AG10803 (cell line): ENCODE results near the gene CADM1.

Experiments
- DNase-seq: peaks from one replicate; pipeline ENCODE4 v3.0.0; 2010; ENCODE audit warnings: low read depth
- H3K4me3 ChIP-seq: 2 replicates; pipeline ENCODE4 v1.5.1; 2011; ENCODE audit warnings: mild to moderate bottlenecking, low read length, control low read depth
- CTCF ChIP-seq: conservative IDR thresholded peaks from 2 replicates; pipeline ENCODE4 v1.5.1; 2011; ENCODE audit warnings: mild to moderate bottlenecking, low read length, control low read depth, inconsistent platforms

CADM1 gene

DNA sequence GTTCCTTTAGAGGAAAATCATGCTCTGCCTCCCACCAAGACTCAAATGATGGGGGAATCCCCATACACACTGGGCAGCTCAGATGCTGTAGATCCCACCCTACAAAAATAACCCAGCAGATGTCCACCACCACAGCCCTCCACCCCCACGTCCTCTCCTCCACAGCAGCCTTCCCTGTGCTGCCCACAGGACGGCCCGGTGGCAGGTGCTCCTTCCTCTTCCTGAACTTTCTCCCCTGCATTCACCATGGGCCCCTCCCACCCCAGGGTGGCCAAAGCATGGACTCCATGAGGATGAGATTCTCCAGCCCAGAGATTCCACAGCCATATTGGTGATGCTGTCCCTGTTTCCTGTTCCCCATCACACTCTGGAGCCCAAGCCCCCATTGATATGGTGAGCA lies 368.3 kb downstream of the CADM1 start:
- DNase-seq, result no peak
- TF ChIP-seq CTCF, result no peak

DNA sequence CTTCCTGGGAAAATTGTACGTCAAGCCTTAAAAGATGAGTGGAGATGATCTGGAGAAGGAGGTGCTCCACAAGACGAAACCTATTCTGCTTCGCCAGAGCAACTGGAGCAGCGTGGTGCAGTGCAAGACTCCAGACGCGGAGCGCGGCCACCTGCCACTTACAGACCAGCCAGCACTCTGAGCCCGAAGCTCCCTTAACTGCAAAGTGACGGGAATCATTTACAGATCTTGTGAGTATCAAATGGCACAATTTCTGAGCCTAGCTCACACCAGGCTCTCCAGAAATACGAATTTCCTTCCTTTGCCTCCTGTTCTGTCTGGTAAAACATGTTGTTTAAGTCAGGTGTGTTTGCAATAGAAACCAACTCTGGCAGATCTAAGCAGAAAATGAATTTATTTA lies 369.3 kb downstream of the CADM1 start:
- TF ChIP-seq CTCF, result no peak
- H3K4me3 ChIP-seq, result no peak overlapping the region
- no peak for DNase-seq

More for the DNA sequence above, 368.3 kb downstream of the CADM1 start:
- H3K4me3 ChIP-seq, result no peak overlapping the region

DNA sequence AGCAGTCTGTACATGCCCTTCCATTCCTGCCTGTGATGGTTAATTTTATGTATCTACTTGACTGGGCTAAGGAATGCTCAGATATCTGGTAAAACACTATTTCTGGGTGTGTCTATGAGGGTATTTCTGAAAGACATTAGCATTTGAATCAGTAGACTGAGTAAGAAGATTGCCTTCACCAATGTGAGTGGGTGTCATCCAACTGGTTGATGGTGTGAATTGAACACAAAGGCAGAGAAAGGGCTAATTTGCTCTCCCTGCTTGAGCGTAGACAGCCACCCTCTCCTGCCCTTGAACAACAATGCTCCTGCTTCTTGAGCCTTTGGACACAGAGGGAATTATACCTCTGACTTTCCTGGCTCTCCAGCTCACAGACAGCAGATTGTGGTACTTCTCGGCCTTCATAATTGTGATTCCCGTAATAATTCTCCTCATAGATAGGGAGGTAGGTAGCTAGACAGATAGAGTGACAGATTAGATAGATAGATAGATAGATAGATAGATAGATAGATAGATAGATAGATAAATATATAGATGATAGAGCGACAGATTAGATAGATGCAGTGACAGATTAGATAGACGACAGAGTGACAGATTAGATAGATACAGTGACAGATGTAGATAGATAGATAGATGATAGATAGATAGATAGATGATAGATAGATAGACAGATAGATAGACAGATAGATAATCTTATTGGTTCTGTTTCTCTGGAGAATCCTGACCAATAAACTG lies 370.6 kb downstream of the CADM1 start:
- TF ChIP-seq CTCF, result no peak
- H3K4me3 ChIP-seq, result no peak overlapping the region
- no peak for DNase-seq

DNA sequence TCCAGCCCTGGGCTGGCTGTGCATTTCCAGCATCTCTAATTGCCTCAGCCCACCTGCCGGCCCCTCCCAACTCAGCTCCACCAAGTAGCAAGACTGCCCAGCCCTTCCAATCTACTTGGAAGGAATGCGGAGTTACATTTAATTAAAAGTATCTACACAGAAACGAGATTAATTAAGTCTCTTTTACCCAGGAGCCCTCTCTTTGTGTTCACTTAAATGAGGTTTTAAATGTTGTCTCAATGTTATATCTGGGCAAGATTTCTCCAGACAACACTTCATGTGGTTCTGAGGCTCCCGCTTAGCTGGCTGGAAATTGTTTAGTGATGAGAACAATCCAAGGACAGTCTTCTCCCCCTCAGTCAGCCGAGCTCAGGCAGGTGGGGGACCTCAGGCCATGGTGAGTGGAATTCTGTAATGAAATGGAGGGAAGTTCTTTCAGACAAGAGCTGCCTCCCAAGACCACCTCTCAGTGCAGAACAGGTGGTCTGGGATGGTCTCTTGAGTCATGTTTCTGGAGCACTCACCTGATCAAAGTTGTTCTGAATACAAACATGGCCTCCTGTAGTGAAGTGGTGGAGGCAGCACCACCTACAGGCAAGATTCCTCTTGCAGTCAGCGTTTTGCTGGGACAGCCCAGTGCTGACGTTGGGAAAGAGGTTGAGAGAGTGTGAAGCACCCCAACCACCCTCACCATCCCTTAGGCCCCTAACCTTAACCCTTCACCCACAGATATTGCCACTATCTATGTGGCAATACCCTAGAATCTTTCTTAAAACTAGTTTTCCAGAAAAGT lies 371.6 kb downstream of the CADM1 start:
- H3K4me3 ChIP-seq, result no peak overlapping the region
- no peak for DNase-seq

GRCh38 chr11:115129473-115130289 lies 374.5 kb downstream of the CADM1 start:
- H3K4me3 ChIP-seq, result no peak overlapping the region
- no peak for DNase-seq
- no peak for TF ChIP-seq CTCF

More for the DNA sequence above, 371.6 kb downstream of the CADM1 start:
- TF ChIP-seq CTCF, result peak; percentile 15; the same call in 1 of the 2 replicates

DNA sequence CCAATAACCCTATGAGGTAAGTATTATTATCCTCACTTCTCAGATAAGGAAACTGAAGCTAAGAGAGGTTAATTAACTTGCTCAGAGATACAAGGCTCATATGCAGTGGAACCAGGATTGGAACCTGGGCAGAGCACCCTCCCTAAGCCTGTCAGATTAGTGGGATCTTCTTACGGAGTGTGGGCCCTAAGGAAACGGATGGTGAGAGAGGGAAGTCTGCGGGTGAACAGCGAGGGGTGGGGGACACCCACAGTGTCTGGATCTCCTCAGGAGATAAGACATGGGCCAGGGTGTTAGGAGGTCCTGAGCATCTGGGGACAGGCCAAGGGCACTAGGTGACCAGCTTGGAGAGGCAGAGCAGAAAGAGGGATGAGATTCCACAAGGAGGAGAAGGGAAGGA lies 376.0 kb downstream of the CADM1 start:
- TF ChIP-seq CTCF, result no peak
- no peak overlapping the region for H3K4me3 ChIP-seq
- no peak for DNase-seq
